NCI-H82 (cell line): ENCODE results near the gene MORN1.
"Not testable (repeated sequence)": the region's sequence is repeated elsewhere in the genome, so short reads cannot be mapped to it uniquely, and the experiment has no call there.

Experiments
- DNase-seq: peaks from one replicate; lab custom pipeline; 2025; lab: John Stamatoyannopoulos, UW

The MORN1 gene

DNA sequence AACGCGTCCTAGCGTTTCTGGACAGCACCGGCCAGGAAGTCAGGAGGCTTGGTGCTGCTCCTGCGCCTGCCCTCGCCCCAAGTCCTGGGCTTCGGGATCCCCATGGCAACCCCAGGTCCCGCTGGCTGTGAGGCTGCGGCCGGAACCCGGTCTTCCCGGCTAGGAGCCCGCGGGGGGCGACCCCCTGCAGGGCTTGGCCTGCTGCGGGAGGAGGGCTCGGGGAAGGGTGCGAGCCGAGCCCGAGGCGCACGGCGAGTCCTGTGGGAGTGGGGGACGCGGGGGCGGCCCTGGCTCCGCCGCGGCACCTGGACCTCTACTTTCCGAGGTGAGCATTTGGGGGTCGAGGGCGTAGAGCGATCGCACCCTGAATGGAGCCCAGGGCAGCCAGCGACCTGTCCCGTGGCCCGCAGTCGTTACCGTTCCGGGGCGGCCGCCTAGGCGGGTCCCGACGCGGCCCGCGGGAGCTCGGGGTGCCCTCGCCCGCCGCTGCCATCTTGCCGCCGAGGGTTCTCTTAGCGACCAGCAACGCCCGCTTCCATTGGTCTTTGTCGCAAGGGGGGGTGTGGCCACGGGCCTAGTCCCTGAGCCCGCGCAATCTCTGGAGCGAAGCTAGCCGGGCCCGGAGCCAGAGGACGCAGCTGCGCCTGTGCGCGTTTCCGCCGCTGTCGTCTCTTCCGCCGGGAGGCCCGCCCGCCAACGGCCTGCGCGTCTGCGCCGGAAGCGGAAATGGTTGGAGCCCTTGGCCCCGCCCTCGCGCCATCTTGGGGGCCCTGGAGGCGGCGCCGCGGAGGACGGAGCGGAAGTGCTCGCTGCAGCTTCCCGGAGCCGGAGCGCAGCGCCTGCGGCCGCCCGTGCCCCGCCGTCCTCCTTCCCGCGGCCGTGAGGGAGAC lies at the start of gene MORN1, which contains the start of gene RER1:
TSS of gene MORN1 (minus strand) at position 514 of the 890 bp plus-strand sequence. CDS start at position 493, 21 bp downstream.
TSS of gene RER1 (plus strand) at position 801 of the 890 bp plus-strand sequence. CDS start 3,950 bp downstream, outside the sequence.
- DNase-seq = peak; percentile 100

DNA sequence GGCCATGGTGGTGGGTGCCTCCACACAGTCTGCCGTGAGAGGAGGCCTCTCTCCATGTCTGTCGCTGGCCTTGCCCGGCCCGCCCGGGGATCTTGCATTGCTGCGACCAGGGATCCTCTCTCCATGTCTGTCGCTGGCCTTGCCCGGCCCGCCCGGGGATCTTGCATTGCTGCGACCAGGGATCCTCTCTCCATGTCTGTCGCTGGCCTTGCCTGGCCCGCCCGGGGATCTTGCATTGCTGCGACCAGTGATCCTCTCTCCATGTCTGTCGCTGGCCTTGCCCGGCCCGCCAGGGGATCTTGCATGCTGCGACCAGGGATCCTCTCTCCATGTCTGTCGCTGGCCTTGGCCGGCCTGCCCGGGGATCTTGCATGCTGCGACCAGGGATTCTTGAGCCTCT lies 49.0 kb upstream of the MORN1 start:
- not testable (repeated sequence) for DNase-seq

DNA sequence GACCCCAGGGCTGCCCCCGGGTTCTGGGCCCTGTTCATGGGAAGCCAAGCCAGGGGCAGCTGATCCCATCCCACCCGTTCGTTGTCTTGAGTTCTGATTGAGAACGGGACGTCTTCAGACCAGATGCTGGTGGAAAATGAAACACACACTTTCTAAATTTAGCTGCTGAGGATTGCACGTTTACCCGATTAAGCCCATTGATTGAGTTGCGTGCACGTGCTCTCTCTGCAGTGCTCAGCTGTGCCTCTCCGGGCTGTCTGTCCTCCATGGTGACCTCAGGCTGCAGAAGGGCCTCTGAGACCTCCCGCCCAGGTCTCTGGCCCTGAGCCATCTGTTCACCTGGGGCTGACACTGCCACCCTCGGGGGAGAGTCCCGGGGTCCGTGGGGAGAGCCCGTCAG lies 48.0 kb upstream of the MORN1 start:
- no peak for DNase-seq

- no peak for DNase-seq
Measured at GRCh38 chr1:2438641-2439040, 47.3 kb upstream of the MORN1 start.

DNA sequence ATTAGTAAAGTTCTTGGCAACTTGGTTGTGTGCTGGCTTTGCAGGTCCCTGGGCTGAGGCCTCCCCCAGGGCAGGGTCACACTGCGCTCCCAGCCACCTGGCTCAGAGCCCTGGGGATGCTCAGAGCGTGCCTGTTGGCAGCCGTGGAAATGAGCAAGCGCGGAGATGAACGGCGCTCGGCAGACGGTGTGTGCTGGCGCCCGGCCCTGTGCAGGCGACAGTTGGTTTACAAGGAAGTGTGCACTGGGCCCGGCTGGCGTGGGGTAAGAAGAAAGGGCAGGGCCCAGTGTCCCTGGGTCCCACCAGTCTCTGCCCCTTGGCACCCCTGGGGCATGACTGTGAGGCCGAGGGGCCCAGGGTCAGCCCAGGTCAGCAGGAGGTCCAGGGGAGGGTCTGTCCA lies 46.7 kb upstream of the MORN1 start:
- DNase-seq = no peak

GRCh38 chr1:2437617-2438016 lies 46.3 kb upstream of the MORN1 start:
- DNase-seq = no peak

GRCh38 chr1:2436876-2437275 lies 45.5 kb upstream of the MORN1 start:
- DNase-seq = no peak

GRCh38 chr1:2435746-2436355 lies 44.5 kb upstream of the MORN1 start:
- DNase-seq = no peak

- no peak for DNase-seq
Measured at GRCh38 chr1:2435091-2435490, 43.7 kb upstream of the MORN1 start.

DNA sequence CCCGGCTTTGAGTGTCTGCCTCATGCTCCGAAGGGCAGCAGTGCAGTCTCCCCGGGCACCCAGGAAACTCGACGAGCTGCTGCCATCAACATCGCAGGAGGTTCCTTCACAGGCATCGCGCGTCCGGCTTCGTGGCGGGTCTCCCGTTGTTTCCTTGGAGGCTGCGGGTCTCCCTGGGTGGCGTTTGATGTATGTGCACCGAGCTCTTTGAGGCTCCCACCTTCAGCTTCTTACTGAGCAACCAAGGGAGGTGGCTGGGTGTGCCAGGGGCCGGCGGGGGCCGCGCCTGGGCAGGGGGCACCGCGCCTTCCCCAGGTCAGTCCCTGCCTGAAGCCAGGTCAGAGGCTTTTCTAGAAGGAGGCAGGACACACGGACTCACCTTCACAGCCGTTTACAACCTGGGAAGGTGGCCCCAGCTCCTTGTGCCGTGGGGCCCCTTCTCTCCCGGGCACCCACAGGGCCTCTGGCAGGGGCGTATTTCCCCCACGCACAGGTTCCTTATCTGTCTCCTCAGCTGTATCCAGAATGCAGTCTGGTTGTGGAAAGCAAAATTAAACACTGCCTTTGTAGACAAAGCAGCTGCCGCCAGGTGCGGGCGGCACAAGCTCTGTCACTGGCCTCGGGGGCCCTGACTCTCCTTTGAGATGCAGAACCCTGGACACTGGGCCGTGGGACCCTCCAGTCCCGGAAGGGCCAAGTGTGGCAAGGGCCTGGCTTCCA lies 42.7 kb upstream of the MORN1 start:
- no peak for DNase-seq

GRCh38 chr1:2433196-2433595 lies 41.8 kb upstream of the MORN1 start:
- no peak for DNase-seq

DNA sequence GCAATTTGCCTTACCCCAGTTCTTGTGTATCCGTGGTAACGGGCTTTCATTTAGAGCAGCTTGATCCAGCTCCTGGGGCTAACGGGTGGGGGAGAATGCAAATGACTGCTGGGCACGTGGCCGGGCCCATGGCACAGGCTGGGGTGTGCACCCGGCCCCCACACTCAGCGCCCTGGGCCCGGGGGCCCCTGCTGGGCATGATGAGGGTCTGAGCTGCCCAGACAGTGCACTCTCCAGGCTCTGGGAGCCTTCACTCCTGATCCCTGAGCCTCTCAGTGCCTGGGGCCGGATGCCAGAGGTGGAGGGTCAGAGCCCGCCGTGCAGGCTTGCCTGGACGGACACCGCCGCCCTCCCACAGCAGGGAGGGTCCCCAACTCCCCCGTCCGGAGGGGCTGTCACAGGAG lies 41.1 kb upstream of the MORN1 start:
- no peak for DNase-seq

DNA sequence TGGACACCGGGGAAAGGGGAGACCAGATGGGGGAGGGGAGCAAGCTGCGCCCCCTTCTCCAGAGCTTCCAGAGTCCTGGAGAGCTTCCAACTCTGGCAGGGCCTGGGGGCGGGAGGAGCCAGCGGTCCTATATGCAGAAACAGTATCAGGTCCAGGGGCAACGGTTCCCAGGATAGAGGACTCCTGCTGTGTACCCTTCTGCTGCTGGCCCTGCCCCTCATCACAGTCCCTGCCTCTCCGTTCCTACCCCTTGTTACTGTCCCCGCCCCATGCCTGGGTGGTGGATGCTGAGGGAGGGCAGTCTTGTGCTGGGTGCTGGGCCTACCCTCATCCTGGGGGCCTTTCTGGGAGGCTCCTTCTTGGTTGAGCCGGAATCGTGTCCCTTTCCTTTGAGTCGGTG lies 40.2 kb upstream of the MORN1 start:
- DNase-seq = no peak

DNA sequence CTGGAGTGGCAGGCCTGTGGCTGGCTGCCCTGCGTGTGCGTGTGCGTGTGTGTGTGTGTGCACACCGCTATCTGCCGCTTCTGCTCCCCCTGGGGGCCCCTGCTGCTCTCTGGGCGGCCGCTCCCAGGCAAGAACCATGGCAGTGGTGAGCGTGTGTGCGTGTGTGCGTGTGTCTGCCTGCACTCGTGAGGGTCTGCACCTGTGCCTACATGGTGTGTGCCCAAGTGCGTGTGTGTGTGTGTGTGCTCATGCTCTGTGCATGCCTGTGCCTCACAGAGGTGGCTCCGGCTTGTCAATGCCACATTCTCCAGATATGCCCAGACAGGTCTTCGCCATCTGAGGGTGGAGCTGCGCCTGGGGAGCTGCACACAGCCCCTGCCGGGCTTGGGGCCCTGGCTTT lies 39.7 kb upstream of the MORN1 start:
- DNase-seq = no peak

- no peak for DNase-seq
Measured at GRCh38 chr1:2430592-2430973, 39.2 kb upstream of the MORN1 start.

- DNase-seq = peak; percentile 54
Measured at GRCh38 chr1:2429780-2430591, 38.6 kb upstream of the MORN1 start.

- no peak for DNase-seq
Measured at GRCh38 chr1:2428490-2428889, 37.1 kb upstream of the MORN1 start.

DNA sequence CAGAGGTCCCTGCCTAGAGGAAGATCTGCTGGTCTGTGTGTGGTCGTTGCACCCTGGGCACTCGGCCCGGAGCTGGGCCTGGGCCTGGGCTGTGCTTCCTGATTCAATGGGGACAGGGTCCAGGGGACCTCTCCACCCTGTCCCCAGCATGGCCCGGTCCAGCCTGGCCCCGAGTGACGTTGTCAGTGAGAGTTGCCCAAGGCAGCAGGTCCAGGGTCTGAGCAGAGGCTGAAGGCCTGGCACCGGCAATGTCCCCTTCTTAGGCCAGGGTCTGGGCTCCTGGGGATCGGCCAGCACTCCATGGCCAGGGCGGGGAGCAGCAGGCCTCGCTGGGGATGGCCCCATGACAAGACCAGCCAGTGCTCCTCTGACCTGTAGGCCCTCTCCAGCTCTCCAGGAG lies 36.6 kb upstream of the MORN1 start:
- no peak for DNase-seq

DNA sequence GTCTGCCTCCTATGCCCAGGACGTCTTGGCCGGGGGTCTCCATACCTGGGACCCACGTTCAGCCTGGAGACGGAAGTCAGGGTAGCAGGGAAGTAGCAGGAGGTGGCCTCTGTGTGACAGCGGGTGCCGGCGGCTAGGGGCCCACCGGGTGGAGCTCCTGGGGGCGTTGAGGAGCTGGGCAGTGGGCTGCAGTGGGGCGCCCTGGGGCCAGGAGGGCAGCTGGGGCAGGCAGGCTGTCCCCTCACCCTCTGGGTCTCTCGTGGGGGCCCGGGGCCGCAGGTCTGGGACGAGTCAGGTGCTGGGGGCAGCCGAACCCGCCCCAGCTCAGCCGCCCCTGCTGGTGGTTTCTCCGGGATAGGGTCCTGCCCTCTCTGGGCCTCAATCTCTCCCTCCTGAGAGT lies 35.7 kb upstream of the MORN1 start:
- DNase-seq = no peak

DNA sequence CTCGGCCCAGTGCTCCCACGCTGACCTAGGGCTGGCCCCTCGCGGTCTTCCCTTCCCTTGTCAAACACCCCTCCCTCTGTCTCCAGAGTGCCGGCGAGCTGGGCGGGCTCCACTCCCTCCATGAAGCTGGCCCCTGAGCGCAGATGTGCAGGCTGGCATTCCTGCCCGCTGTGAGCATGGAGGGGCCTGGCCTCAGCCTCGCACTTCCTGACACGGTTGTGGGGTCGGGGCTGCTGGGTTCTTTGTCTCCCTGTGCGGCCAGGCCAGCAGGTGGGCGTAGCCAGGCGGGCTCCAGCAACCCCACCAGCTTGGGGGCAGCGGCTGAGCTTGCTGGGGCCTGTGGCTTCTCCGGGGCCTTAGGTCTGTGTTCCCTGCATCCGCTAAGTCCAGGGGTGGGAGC lies 35.2 kb upstream of the MORN1 start:
- no peak for DNase-seq

DNA sequence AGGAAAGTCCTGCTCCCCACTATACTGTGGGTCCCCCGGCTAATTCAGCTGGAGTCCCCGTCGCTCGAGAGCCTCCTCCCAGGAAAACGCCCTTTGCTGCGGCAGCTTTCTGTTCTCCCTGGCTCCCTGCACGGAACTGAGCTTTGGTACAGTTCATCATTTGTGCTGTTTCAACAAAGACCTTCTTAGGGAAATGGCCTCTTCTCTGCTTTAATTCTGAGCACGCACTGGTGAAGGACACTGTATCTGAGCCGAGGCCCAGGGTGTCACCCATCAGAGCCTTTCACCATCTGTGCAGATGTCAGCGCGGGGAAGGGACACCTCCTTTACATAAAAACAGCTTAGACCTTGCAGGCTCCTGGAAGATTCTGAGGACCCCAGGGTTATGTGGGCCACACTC lies 34.5 kb upstream of the MORN1 start:
- peak; percentile 43 for DNase-seq

DNA sequence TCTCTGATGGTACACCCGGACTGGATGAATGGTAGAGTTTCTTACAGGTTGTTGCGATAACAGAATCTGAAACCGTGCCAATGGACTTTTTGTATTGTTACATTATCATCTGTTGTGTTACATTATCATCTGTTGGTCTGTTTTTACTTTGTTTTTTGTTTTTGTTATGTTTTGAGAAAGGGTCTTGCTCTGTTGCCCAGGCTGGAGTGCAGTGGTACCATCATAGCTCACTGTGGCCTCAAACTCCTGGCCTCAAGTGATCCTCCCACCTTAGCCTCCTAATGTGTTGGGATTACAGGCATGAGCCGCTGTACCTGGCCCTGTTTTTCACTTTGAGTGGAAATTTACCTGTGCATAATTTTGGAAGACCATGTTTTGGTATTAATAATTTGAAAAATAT lies 31.2 kb upstream of the MORN1 start:
- DNase-seq = no peak
